DMS153 treated with DMSO at 0.1 percent for 48 hours (cell line): Measurements from ENCODE around the gene NOTCH1.
A peak's percentile ranks its signal among the peaks of the same experiment; 100 is the strongest.

Source experiments
- DNase-seq: peaks from one replicate; lab custom pipeline; 2025; ENCODE audit not compliant: unreplicated experiment; lab: John Stamatoyannopoulos, UW

The NOTCH1 gene

DNA sequence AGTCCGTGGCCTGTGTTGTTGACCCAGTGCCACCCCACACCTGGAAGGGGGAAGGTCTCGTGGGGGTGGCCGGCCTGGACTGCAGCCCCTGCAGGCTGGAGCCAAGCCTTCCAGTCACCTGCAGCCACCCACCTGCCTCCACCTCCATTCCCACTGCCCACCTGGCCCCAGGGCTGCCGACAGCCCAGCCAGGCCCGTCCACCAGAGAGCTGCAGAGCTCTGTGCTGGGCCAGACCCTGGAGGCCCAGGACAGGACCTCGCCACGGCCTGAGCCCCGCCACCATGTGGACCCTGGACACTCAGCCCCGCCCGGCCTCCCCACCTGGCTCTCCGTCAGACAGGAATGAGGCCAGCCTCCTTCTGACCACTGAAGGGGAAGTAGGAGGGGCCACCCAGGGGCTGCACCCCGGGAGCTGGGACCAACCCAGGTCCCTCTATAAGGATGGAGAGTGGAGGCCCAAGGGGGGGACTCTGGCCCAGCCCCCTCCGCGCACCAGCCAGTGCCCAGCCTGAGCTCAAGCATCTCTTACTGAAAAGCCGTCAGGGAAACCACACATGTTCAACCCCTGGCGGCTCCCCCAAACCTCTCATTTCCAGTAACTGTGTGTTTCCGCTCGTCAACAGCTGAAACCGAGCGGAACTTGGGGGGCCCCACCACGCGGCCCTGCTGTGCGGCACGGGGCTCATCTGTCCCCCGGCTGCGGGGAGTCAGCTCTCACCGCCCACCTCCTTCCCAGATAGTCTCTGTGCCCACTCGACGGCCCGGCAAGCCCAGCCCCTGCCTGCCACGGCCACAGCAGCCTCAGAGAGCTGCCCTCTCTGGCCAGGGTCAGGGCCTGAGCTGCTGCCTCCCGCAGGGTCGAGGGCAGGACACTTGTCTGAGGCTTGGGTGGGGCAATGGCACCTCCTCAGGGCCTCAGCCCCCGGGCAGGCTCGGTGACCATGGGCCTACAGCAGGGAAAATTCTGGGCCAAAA lies 12.8 kb downstream of the NOTCH1 start:
- DNase-seq = no peak

DNA sequence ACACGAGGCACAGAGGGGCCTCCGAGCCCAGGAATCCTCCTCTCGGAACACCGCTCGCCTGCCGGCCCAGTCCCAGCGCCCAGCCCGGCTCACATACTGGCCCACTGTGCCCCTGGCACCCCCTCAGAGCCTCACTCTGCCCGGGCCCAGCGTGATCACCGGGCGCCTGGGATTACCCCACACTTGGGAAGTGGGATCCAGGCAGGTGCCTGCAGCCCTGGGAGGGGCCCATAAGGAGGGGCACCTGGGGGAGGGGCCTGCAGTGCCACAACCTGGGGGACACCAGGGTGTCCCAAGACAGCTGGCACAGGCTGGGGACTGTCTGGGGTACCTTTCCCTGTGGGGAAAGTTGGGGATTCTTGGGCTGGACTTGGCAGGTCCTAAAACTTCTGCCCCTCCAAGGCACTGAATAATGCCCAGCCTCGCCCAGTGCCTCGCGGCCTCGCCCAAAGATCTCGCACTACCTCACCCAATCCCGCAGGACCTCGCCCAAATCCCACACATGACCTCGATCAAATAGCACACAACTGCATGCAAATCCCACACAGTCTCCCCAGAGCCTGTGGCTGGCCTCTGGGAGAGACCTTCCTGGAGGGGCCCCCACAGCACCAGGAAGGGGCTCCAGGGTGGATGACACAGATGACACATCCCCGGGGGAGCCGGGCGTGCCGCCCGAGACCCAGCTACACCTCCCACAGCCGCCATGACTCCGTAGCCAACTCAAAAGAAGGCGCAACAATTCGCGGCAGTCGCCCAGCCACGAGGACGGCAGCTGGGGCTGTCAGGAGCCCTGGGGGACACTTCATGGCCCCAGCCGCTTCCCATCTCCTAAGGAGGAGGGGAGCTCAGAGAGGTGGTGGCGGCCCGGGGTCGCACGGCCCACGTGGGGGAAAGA lies 13.7 kb downstream of the NOTCH1 start:
- no peak for DNase-seq

GRCh38 chr9:136531186-136531903 lies 14.5 kb downstream of the NOTCH1 start:
- DNase-seq = no peak

GRCh38 chr9:136530461-136531089 lies 15.3 kb downstream of the NOTCH1 start:
- DNase-seq = no peak

GRCh38 chr9:136529516-136530460 lies 16.1 kb downstream of the NOTCH1 start:
- DNase-seq = no peak

GRCh38 chr9:136528716-136529341 lies 17.0 kb downstream of the NOTCH1 start:
- DNase-seq = no peak

DNA sequence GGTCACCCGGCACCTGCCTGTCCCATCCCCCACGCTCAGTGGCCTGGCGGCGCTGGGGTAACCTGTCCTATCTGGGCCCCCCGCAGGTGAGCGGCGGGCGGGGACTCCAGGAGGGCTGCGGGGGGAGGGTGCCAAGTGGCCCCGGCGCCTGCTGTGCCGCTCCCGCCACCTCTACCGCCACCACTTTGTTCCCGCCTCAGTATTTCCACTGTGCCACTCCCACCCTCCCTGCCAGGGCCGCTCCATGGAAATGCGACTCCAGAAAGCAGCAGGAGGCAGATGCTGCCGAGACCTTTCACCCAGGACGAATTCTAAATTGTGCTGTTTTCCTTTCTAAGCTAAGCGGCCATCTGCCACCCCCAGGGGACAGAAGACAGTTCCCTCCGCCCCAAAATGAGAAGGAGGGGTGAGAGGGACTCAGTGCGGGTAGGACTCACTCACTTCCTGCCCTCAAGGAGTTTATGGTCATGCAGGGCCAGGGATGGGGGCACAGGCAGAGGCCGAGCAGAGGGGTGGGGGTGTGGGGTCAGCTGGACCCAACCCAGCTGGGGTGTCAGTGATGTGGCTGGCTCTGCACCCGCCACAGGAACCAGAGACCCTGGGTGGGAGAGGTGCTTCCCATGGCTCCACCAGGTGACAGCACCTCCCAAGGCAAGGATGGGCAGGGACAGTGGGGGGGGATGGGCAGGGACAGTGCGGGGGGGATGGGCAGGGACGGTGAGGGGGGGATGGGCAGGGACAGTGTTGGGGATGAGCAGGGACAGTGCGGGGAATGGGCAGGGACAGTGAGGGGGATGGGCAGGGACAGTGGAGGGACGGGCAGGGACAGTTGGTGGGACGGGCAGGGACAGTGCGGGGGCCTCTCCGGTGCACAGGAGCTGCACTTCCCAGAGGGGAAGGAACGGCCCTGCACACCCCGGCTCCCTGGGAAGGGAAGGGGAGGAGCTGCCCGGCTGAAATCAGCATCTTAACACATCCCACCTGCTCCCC lies 17.8 kb downstream of the NOTCH1 start:
- peak; percentile 64 for DNase-seq

DNA sequence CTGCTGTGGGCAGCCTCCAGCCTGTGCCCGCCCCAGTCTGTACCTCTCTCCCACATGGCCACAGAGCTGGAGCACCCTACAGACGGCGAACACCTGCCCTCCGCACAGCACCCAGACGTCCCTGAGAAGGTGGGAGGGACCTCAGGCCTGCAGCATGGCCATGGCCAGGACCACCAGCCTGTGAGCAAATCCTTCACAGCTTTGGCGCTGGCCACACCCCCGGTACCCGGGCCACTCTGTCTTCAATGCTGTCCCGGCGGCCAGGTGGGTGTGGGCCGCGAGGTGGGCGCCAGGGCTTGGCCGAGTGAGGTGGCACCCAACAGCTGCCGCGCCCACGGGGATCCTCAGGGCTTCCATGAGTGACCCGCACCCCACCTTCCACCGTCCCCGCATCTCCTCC lies 18.7 kb downstream of the NOTCH1 start:
- peak; percentile 31 for DNase-seq

GRCh38 chr9:136526625-136527066 lies 19.2 kb downstream of the NOTCH1 start:
- peak; percentile 78 for DNase-seq

DNA sequence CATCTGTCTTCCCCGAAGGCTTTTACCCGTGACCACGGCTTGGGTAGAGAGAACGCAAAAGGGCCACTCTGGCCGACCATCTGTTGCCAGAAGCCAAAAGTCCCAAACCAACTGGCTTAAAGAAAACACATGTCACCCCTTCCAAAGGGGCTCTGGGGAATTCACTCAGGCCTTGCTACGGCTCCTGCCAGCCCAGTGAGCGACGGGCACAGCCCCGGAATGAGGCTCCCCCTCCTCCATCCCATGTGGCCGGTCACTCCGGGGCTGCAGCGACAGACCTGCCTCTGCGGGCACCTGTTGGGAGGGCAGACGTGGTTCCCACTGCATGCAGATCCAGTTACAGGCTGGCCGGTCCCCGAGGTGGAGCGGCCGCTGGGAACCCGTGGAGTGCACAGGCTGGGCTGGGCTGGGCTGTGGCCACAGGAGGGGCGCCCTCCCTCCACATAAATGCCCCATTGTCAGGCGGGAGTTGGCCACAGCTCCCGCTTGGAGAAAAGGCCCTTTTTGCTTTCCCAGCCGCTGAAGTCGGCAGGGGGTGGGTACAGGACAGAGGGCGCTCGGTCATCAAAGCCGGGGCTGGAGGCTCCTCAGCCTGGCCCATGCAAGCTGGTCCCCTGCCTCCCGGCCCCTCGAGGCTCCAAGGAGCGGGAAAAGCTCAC lies 19.9 kb downstream of the NOTCH1 start:
- DNase-seq = peak; percentile 50

DNA sequence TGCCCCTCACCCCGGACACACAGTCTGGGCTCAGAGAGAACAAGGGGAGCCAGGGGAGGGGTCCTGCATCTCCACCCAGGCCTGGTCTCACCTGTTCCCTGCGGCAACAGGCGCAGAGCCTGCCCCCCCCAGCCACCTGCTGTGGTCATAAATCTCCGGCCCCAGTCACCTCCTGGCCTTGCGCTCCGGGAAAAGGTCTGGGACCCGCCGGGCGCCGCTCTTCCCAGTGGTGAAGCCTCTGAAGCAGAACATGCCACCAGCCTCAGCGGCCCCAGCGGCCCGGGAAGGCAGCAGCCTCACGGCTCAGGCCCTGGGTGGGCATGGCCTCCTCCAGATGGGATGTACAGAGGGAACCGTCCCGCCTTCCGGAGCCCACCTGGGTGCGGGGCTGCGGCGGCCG lies 20.6 kb downstream of the NOTCH1 start:
- DNase-seq = no peak

DNA sequence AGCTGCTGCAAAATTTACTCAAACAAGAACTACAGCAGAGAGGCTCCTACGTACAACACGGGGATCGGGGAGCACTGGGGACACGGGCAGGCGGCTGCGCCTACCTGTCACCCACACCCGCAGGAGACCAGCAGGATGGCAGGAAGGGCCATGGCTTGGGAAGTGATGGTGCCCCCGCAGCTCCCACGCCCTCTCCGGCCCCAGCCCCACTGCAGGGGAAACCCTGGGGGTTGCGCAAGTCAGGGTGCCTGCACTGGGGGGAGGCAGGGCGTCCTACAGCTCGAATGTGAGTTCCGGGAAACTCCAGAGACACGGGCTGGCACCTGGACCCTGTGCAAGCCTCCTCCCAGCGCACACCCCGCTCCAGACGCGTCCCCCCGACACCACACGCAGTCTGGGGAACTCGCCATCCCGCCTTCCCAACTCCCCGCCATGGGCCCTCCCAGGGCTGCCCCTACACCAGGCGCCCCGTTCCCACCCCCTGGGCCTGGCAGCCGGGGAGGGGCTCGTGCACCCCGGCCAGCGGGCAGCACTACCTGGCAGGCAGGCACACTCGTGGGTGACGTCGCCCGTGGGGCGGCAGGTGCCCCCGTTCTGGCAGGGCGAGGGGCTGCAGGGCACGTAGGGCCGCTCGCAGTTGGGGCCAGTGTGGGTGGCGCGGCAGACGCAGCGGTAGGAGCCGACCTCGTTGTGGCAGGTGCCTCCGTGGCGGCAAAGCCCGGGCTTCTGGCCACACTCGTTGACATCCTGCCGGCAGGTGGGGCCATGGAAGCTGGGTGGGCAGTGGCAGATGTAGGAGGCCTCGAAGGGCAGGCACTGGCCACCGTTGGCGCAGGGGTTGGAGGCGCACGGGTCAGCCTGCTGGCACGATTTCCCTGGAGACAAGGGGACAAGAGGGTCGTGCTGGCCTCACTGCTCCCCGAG lies 23.3 kb downstream of the NOTCH1 start:
- DNase-seq = no peak

DNA sequence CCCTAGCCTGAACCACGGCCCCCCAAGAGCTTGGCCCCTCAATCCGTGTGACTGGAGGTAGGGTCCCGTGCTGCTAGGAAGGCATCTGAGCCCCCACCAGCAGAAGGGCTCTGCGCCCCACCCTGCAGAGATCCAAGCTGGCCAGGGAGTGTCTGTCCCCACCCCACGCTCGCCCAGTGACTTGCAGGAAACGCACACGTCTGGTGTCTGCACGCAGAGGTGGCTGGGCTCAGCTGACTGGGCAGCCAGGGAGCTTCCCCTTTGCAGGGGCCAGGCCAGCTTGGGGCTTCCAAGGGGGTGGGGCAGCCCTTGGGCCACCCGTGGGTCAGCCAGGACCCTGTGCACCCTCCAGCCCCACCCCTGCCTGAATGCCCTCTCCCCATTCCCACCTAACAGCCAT lies 24.3 kb downstream of the NOTCH1 start:
- no peak for DNase-seq

DNA sequence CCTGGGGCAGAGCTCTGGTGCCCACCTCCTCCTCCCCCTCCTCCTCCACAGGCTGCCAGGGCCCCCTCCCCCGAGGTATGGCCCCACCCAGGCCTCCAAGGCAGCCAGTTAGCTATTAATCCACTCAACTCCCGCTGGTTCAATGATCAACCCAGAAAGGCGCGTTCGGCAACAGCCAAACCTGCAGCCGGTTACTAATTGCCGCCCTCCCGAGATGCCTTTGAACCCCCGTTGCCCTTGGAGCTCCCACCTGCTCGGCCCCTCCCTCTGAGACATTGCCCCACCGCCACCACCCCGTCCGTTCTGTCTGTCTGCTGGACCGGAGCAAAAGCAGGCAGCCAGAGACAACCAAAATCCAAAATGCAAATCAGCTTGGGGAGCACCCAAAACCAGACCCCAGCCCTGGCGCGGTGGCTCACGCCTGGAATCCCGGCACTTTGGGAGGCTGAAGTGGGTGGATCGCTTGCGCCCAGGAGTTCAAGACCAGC lies 25.8 kb downstream of the NOTCH1 start:
- DNase-seq = no peak

GRCh38 chr9:136519263-136520052 lies 26.4 kb downstream of the NOTCH1 start:
- DNase-seq = no peak
